SK-N-MC (cell line): ENCODE data around the gene PPFIA3.
A peak's percentile ranks its signal among the peaks of the same experiment; 100 is the strongest.
"Not testable (repeated sequence)": the region's sequence is repeated elsewhere in the genome, so short reads cannot be mapped to it uniquely, and the experiment has no call there.

Experiments used
- DNase-seq: peaks from one replicate; pipeline ENCODE4 v3.0.0-alpha.2; 2011; ENCODE audit warnings: low read depth, low spot score
- H3K27ac ChIP-seq: fragments of 200-600 bp; sonication (generic); 2 replicates; pipeline ENCODE4 v1.5.1; 2016; ENCODE audit warnings: mixed run types
- H3K36me3 ChIP-seq: fragments of 200-600 bp; sonication (generic); 2 replicates; pipeline ENCODE4 v1.6.1; 2017; ENCODE audit warnings: antibody characterized with exemption, low read length, mixed read lengths; ENCODE audit not compliant: insufficient read depth
- H3K4me3 ChIP-seq: fragments of 200-600 bp; sonication (generic); 2 replicates; pipeline ENCODE4 v1.5.1; 2016
- H3K9ac ChIP-seq: fragments of 200-600 bp; sonication (generic); 2 replicates; pipeline ENCODE4 v1.8.0; 2017; ENCODE audit warnings: mixed run types, mixed read lengths; ENCODE audit not compliant: insufficient read length
- H3K9me3 ChIP-seq: fragments of 200-600 bp; sonication (generic); 2 replicates; pipeline ENCODE4 v1.6.1; 2017; ENCODE audit warnings: low read depth, mild to moderate bottlenecking, antibody characterized with exemption, low read length, moderate library complexity, mixed read lengths
- EZH2 ChIP-seq: fragments of 200-600 bp; sonication (generic); IDR thresholded peaks from one replicate; pipeline ENCODE4 v1.6.1; 2017; ENCODE audit warnings: antibody characterized with exemption
- FOXP2 ChIP-seq: optimal IDR thresholded peaks from 2 replicates; pipeline ENCODE3; 2011; ENCODE audit warnings: mild to moderate bottlenecking, moderate library complexity; ENCODE audit not compliant: insufficient read depth; ENCODE audit errors: extremely low read length, control extremely low read depth
- POLR2AphosphoS5 ChIP-seq: IDR thresholded peaks from 2 replicates; pipeline ENCODE4 v1.6.1; 2012; ENCODE audit warnings: mild to moderate bottlenecking, low read depth, low read length, borderline replicate concordance

The PPFIA3 gene

DNA sequence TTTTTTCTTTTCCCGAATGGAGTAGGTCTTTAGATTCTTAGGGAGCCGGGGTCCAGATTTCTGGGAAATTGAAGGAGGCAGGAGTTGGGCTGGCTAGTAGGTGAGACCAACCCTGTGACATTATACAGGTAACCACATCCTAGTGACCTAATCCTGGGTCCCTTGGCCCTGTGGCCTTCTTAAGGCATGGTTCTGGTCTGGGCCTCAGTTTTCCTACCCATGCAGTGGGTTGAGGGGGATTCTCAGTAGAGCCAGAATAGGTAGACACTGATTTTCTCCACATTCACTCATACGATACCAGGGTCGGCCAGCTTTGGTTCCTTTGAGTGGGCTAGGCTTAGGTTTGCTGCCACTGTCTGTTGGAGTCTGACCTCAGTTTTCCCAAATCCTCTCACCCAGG is 7.2 kb downstream of the PPFIA3 start:
- peaks cover 17% of the 10 kb centered on the region for H3K36me3 ChIP-seq
- TF ChIP-seq POLR2AphosphoS5 = no peak
- no peak for TF ChIP-seq FOXP2
- no peak for TF ChIP-seq EZH2
- H3K9me3 ChIP-seq = no peaks in the 10 kb centered on the region
- no peak overlapping the region for H3K27ac ChIP-seq
- no peak for DNase-seq
- H3K4me3 ChIP-seq = no peak overlapping the region
- no peak overlapping the region for H3K9ac ChIP-seq

DNA sequence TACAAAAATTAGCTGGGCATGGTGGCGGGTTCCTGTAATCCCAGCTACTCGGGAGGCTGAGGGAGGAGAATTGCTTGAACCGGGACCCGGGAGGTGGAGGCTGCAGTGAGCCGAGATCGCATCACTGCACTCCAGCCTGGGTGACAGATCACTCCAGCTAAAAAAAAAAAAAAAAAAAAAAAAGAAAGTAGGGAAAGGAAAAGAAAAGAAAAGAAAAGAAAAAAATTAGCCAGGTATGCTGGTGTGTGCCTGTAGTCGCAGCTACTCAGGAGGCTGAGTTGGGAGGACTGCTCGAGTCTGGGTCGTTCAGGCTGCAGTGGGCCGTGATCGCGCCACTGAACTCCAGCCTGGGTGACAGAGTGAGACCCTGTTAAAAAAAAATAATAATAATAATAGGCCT is 7.9 kb downstream of the PPFIA3 start:
- H3K9ac ChIP-seq, H3K9me3 ChIP-seq, H3K27ac ChIP-seq, DNase-seq, H3K4me3 ChIP-seq: not testable (repeated sequence)
- peaks cover 18% of the 10 kb centered on the region for H3K36me3 ChIP-seq

- peak; percentile 95 for DNase-seq
- Histone ChIP-seq H3K36me3 (peaks cover 25% of the 10 kb centered on the region), H3K4me3 (peak overlapping the region; percentile 92), H3K27ac (peak overlapping the region; percentile 89; the same call in 1 of the 2 replicates), H3K9ac (no peak overlapping the region), H3K9me3 (no peaks in the 10 kb centered on the region)
- TF ChIP-seq POLR2AphosphoS5 (peak; percentile 54; the same call in 1 of the 2 replicates), EZH2 (no peak)
These were observed 8.6 kb downstream of the PPFIA3 start for GRCh38 chr19:49127674-49128544.

GRCh38 chr19:49128545-49129237 is 9.3 kb downstream of the PPFIA3 start:
- H3K36me3 ChIP-seq = peaks cover 32% of the 10 kb centered on the region
- peak overlapping the region; percentile 89 for H3K27ac ChIP-seq
- H3K9me3 ChIP-seq = no peaks in the 10 kb centered on the region
- peak overlapping the region; percentile 72 for H3K9ac ChIP-seq
- no peak for DNase-seq
- H3K4me3 ChIP-seq = peak overlapping the region; percentile 92
- TF ChIP-seq POLR2AphosphoS5 (peak; percentile 58), EZH2 (no peak)

GRCh38 chr19:49129238-49129583 is 9.9 kb downstream of the PPFIA3 start:
- H3K9me3 ChIP-seq = no peaks in the 10 kb centered on the region
- peaks cover 38% of the 10 kb centered on the region for H3K36me3 ChIP-seq
- H3K27ac ChIP-seq = peak overlapping the region; percentile 89
- no peak for DNase-seq
- TF ChIP-seq EZH2 (no peak), FOXP2 (no peak), POLR2AphosphoS5 (peak; percentile 51; the same call in 1 of the 2 replicates)
- peak overlapping the region; percentile 72 for H3K9ac ChIP-seq
- H3K4me3 ChIP-seq = peak overlapping the region; percentile 92

GRCh38 chr19:49130325-49130724 is 11.0 kb downstream of the PPFIA3 start:
- no peaks in the 10 kb centered on the region for H3K9me3 ChIP-seq
- H3K27ac ChIP-seq = no peak overlapping the region
- peaks cover 49% of the 10 kb centered on the region for H3K36me3 ChIP-seq
- no peak overlapping the region for H3K4me3 ChIP-seq
- H3K9ac ChIP-seq = no peak overlapping the region
- DNase-seq = no peak
- TF ChIP-seq FOXP2 = no peak
- no peak for TF ChIP-seq POLR2AphosphoS5
- no peak for TF ChIP-seq EZH2

- DNase-seq = no peak
- Histone ChIP-seq H3K9me3 (no peaks in the 10 kb centered on the region), H3K27ac (no peak overlapping the region), H3K9ac (no peak overlapping the region), H3K4me3 (no peak overlapping the region), H3K36me3 (peaks cover 67% of the 10 kb centered on the region)
- TF ChIP-seq FOXP2 = no peak
- no peak for TF ChIP-seq POLR2AphosphoS5
- TF ChIP-seq EZH2 = no peak
These were observed 13.7 kb downstream of the PPFIA3 start for GRCh38 chr19:49132974-49133609.

GRCh38 chr19:49133621-49134454 is 14.5 kb downstream of the PPFIA3 start:
- TF ChIP-seq POLR2AphosphoS5 = no peak
- Histone ChIP-seq H3K4me3 (no peak overlapping the region), H3K9me3 (no peaks in the 10 kb centered on the region), H3K36me3 (peaks cover 67% of the 10 kb centered on the region), H3K27ac (no peak overlapping the region), H3K9ac (no peak overlapping the region)
- no peak for DNase-seq
